Astrocyte (in vitro differentiated cells and primary cell): ENCODE data around the gene FAF1. TPM values are rescaled to one million over a fixed set of nuclear protein-coding genes. Genes with fewer than 3 reads are reported as not detected.

ENCODE experiments used
- DNase-seq: peaks from one replicate; pipeline ENCODE4 v3.0.0-alpha.2; 2010; ENCODE audit warnings: low read depth
- FAIRE-seq: peaks from 2 replicates; lab custom pipeline; 2011; peaks lifted over from hg19 to GRCh38; lab: Jason Lieb, UNC
- H2AFZ ChIP-seq: 2 replicates; pipeline ENCODE4 v1.6.0; 2012; ENCODE audit warnings: low read depth, low read length, inconsistent platforms
- H3K27ac ChIP-seq: 2 replicates; pipeline ENCODE4 v1.5.1; 2011; ENCODE audit warnings: low read depth, low read length, inconsistent platforms
- H3K27me3 ChIP-seq: 2 replicates; pipeline ENCODE4 v1.6.0; 2011; ENCODE audit warnings: low read length, inconsistent platforms; ENCODE audit not compliant: insufficient read depth
- H3K36me3 ChIP-seq: 2 replicates; pipeline ENCODE4 v1.5.1; 2011; ENCODE audit warnings: low read length, inconsistent platforms; ENCODE audit not compliant: insufficient read depth
- H3K4me1 ChIP-seq: 2 replicates; pipeline ENCODE4 v1.5.1; 2011; ENCODE audit warnings: low read length, inconsistent platforms; ENCODE audit not compliant: insufficient read depth
- H3K4me2 ChIP-seq: 2 replicates; pipeline ENCODE4 v1.6.0; 2012; ENCODE audit warnings: low read length, inconsistent platforms
- H3K4me3 ChIP-seq: 2 replicates; pipeline ENCODE4 v1.5.1; 2011; ENCODE audit warnings: low read depth, mild to moderate bottlenecking, low read length, inconsistent platforms; ENCODE audit not compliant: insufficient read depth
- H3K79me2 ChIP-seq: 2 replicates; pipeline ENCODE4 v1.6.0; 2012; ENCODE audit warnings: mild to moderate bottlenecking, low read length, inconsistent platforms; ENCODE audit not compliant: insufficient read depth
- H3K9ac ChIP-seq: 2 replicates; pipeline ENCODE4 v1.6.0; 2012; ENCODE audit warnings: mild to moderate bottlenecking, low read length, inconsistent platforms
- H3K9me3 ChIP-seq: 2 replicates; pipeline ENCODE4 v1.5.1; 2012; ENCODE audit warnings: low read depth, mild to moderate bottlenecking, low read length, inconsistent platforms; ENCODE audit not compliant: insufficient read depth
- H4K20me1 ChIP-seq: 2 replicates; pipeline ENCODE4 v1.6.0; 2012; ENCODE audit warnings: low read length, inconsistent platforms; ENCODE audit not compliant: insufficient read depth
- H3K27ac Mint-ChIP-seq: one replicate; pipeline ENCODE4 v1.8.0; 2021; ENCODE audit warnings: mild to moderate bottlenecking, mixed read lengths; ENCODE audit not compliant: unreplicated experiment
- H3K27me3 Mint-ChIP-seq: one replicate; pipeline ENCODE4 v1.8.0; 2021; ENCODE audit warnings: low read depth, mixed read lengths; ENCODE audit not compliant: unreplicated experiment
- H3K36me3 Mint-ChIP-seq: one replicate; pipeline ENCODE4 v1.8.0; 2021; ENCODE audit warnings: low read depth, mixed read lengths; ENCODE audit not compliant: unreplicated experiment
- H3K4me1 Mint-ChIP-seq: one replicate; pipeline ENCODE4 v1.8.0; 2021; ENCODE audit warnings: low read depth, mixed read lengths; ENCODE audit not compliant: unreplicated experiment
- H3K4me3 Mint-ChIP-seq: one replicate; pipeline ENCODE4 v1.8.0; 2021; ENCODE audit warnings: mild to moderate bottlenecking, moderate library complexity, mixed read lengths; ENCODE audit not compliant: unreplicated experiment
- H3K9me3 Mint-ChIP-seq: one replicate; pipeline ENCODE4 v1.8.0; 2021; ENCODE audit warnings: mild to moderate bottlenecking, mixed read lengths; ENCODE audit not compliant: unreplicated experiment
- EZH2 ChIP-seq: IDR thresholded peaks from 2 replicates; pipeline ENCODE4 v1.6.1; 2012; ENCODE audit warnings: mild to moderate bottlenecking, low read length, inconsistent platforms; ENCODE audit not compliant: insufficient read depth
- total RNA-seq: library from RNA; stranded (reverse); gene quantifications from 2 replicates; pipeline ENCODE4 v1.2.1, GENCODE V29; 2021
- TF ChIP-seq, protein P1 (sequence below): IDR thresholded peaks from 2 replicates; pipeline ENCODE4 v1.5.1; 2011; ENCODE audit warnings: low read depth, mild to moderate bottlenecking, inconsistent platforms, low read length, moderate library complexity; ENCODE audit not compliant: insufficient read depth

FAF1 gene
- total RNA-seq, 1 donor from 2014 or later, result 35.4 TPM

GRCh38 chr1:50637460-50637859 is 322.6 kb downstream of the FAF1 start:
- Mint-ChIP-seq H3K27ac (no peak overlapping the region), H3K36me3 (no peaks in the 10 kb centered on the region), H3K4me1 (peaks cover 2% of the 10 kb centered on the region), H3K9me3 (no peaks in the 10 kb centered on the region), H3K27me3 (no peaks in the 10 kb centered on the region), H3K4me3 (no peak overlapping the region)
- TF ChIP-seq, protein P1, sequence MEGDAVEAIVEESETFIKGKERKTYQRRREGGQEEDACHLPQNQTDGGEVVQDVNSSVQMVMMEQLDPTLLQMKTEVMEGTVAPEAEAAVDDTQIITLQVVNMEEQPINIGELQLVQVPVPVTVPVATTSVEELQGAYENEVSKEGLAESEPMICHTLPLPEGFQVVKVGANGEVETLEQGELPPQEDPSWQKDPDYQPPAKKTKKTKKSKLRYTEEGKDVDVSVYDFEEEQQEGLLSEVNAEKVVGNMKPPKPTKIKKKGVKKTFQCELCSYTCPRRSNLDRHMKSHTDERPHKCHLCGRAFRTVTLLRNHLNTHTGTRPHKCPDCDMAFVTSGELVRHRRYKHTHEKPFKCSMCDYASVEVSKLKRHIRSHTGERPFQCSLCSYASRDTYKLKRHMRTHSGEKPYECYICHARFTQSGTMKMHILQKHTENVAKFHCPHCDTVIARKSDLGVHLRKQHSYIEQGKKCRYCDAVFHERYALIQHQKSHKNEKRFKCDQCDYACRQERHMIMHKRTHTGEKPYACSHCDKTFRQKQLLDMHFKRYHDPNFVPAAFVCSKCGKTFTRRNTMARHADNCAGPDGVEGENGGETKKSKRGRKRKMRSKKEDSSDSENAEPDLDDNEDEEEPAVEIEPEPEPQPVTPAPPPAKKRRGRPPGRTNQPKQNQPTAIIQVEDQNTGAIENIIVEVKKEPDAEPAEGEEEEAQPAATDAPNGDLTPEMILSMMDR, result no peak
- no peak for TF ChIP-seq EZH2
- no peaks in the 10 kb centered on the region for H3K27me3 ChIP-seq
- H3K79me2 ChIP-seq, result no peaks in the 10 kb centered on the region
- no peak overlapping the region for H3K4me3 ChIP-seq
- H3K27ac ChIP-seq, result no peak overlapping the region
- no peak overlapping the region for H2AFZ ChIP-seq
- H3K4me1 ChIP-seq, result no peaks in the 10 kb centered on the region
- no peak overlapping the region for H3K9ac ChIP-seq
- no peak for DNase-seq
- no peaks in the 10 kb centered on the region for H3K36me3 ChIP-seq
- no peaks in the 10 kb centered on the region for H3K9me3 ChIP-seq
- H4K20me1 ChIP-seq, result no peaks in the 10 kb centered on the region
- H3K4me2 ChIP-seq, result no peak overlapping the region
- FAIRE-seq, result no peak

- H3K36me3 ChIP-seq, result no peaks in the 10 kb centered on the region
- H2AFZ ChIP-seq, result no peak overlapping the region
- no peak overlapping the region for H3K27ac Mint-ChIP-seq
- DNase-seq (no peak), FAIRE-seq (no peak)
- no peaks in the 10 kb centered on the region for H3K79me2 ChIP-seq
- no peak overlapping the region for H3K4me3 ChIP-seq
- no peak for TF ChIP-seq EZH2
- TF ChIP-seq, protein P1, result no peak
- H3K4me1 ChIP-seq, result no peaks in the 10 kb centered on the region
- no peak overlapping the region for H3K4me2 ChIP-seq
- H3K9me3 Mint-ChIP-seq, result no peaks in the 10 kb centered on the region
- H3K27me3 Mint-ChIP-seq, result no peaks in the 10 kb centered on the region
- H3K9me3 ChIP-seq, result no peaks in the 10 kb centered on the region
- no peaks in the 10 kb centered on the region for H4K20me1 ChIP-seq
- H3K27ac ChIP-seq, result no peak overlapping the region
- H3K36me3 Mint-ChIP-seq, result no peaks in the 10 kb centered on the region
- H3K4me1 Mint-ChIP-seq, result peaks cover 2% of the 10 kb centered on the region
- no peak overlapping the region for H3K4me3 Mint-ChIP-seq
- H3K9ac ChIP-seq, result no peak overlapping the region
- no peaks in the 10 kb centered on the region for H3K27me3 ChIP-seq
Observed at GRCh38 chr1:50634251-50634650, 325.8 kb downstream of the FAF1 start.

GRCh38 chr1:50633465-50633864 is 326.6 kb downstream of the FAF1 start:
- Mint-ChIP-seq H3K36me3 (no peaks in the 10 kb centered on the region), H3K9me3 (no peaks in the 10 kb centered on the region), H3K4me1 (peaks cover 2% of the 10 kb centered on the region), H3K27ac (no peak overlapping the region), H3K27me3 (no peaks in the 10 kb centered on the region), H3K4me3 (no peak overlapping the region)
- Histone ChIP-seq H3K4me2 (no peak overlapping the region), H4K20me1 (no peaks in the 10 kb centered on the region), H3K36me3 (no peaks in the 10 kb centered on the region), H3K9ac (no peak overlapping the region), H3K27me3 (no peaks in the 10 kb centered on the region), H3K4me1 (no peaks in the 10 kb centered on the region), H3K4me3 (no peak overlapping the region), H2AFZ (no peak overlapping the region), H3K9me3 (no peaks in the 10 kb centered on the region), H3K79me2 (no peaks in the 10 kb centered on the region), H3K27ac (no peak overlapping the region)
- no peak for DNase-seq
- no peak for FAIRE-seq
- TF ChIP-seq, protein P1, result no peak
